ENCODE results near the gene SAMMSON. TPM values are rescaled to one million over a fixed set of nuclear protein-coding genes. Genes with fewer than 3 reads are reported as not detected.

Gene SAMMSON
- total RNA-seq, 1 donor from 2014 or later: not detected

GRCh38 chr3:70069557-70069956 lies 70.0 kb downstream of the SAMMSON start:
- Mint-ChIP-seq H3K36me3 (no peaks in the 10 kb centered on the region), H3K4me3 (no peak overlapping the region), H3K4me1 (ENCODE audit: unreplicated experiment) (peaks cover 23% of the 10 kb centered on the region), H3K27ac (no peak overlapping the region), H3K9me3 (no peaks in the 10 kb centered on the region), H3K27me3 (peaks cover 37% of the 10 kb centered on the region)
- TF ChIP-seq CTCF (conservative IDR thresholded peaks at IDR 0.05): no peak
- DNase-seq (ENCODE audit: extremely low spot score, unreplicated experiment): no peak

GRCh38 chr3:70071138-70071537 lies 71.6 kb downstream of the SAMMSON start:
- no peak overlapping the region for H3K27ac Mint-ChIP-seq
- DNase-seq (ENCODE audit: extremely low spot score, unreplicated experiment): no peak
- H3K4me3 Mint-ChIP-seq: no peak overlapping the region
- TF ChIP-seq CTCF (conservative IDR thresholded peaks at IDR 0.05): no peak
- H3K4me1 Mint-ChIP-seq (ENCODE audit: unreplicated experiment): peaks cover 19% of the 10 kb centered on the region
- H3K27me3 Mint-ChIP-seq: peaks cover 47% of the 10 kb centered on the region
- H3K9me3 Mint-ChIP-seq: no peaks in the 10 kb centered on the region
- no peaks in the 10 kb centered on the region for H3K36me3 Mint-ChIP-seq

DNA sequence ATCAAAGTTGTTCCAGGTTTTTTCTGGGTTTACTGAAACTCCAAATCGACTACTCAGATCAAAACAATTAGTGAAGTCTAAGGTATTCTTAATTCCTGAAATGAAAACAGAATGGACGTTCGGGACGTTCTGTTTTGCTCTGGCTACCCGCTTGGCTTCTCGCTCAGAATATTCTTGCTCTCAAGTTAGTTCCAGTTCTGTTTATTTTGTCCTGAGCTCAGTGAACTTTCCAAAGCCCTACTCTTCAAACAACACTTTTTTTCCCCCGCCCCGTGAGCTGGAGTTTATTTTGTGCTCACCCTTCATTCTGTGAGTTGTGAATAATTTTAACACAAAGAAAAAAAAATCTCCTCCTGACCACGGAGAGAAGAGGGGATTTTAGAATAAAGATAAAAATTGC lies 72.6 kb downstream of the SAMMSON start:
- peaks cover 47% of the 10 kb centered on the region for H3K27me3 Mint-ChIP-seq
- peaks cover 19% of the 10 kb centered on the region for H3K4me1 Mint-ChIP-seq (ENCODE audit: unreplicated experiment)
- no peak for TF ChIP-seq CTCF (conservative IDR thresholded peaks at IDR 0.05)
- H3K36me3 Mint-ChIP-seq: no peaks in the 10 kb centered on the region
- H3K4me3 Mint-ChIP-seq: peak overlapping the region; percentile 77
- peak overlapping the region; percentile 21 for H3K27ac Mint-ChIP-seq
- no peaks in the 10 kb centered on the region for H3K9me3 Mint-ChIP-seq
- DNase-seq (ENCODE audit: extremely low spot score, unreplicated experiment): no peak

DNA sequence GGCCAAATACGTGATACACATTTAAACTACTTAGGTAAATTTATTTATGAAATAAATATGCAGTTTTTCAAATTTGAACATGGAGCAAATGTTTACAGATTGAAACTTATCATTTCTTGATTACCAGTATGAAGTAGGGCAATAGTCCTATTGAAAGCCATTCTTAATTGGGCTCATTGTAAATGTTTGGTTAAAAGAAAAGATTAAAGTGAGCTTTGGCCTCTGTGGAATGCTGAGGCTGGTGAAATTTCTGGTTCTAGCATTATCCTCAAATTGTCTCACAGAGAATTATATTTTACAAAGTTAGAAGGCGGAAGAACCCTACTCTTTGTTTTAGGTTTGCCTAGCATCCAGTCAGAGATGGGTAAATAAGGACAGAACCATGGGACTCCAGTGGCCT lies 73.2 kb downstream of the SAMMSON start:
- Mint-ChIP-seq H3K4me1 (ENCODE audit: unreplicated experiment) (peaks cover 19% of the 10 kb centered on the region), H3K27ac (no peak overlapping the region), H3K36me3 (no peaks in the 10 kb centered on the region), H3K27me3 (peaks cover 46% of the 10 kb centered on the region), H3K9me3 (no peaks in the 10 kb centered on the region), H3K4me3 (no peak overlapping the region)
- no peak for TF ChIP-seq CTCF (conservative IDR thresholded peaks at IDR 0.05)
- DNase-seq (ENCODE audit: extremely low spot score, unreplicated experiment): no peak

DNA sequence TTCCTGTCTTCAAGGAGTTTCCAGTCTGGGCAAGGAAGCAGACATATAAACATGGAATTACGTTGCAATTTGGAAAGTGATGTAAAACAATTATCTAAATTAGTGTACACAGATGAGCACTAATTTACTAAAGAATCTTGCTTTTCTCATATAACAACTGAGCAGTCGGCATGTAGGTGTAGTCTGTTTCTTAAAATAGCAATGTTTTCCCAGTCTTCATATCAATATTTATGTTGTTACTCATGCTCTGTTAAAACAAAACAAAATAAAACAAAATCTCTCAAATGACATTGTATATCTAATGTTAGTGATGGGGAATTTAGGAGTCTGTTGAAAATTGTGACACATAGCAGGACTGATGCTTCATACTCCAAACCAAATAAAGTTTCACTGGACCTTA lies 75.6 kb downstream of the SAMMSON start:
- Mint-ChIP-seq H3K9me3 (no peaks in the 10 kb centered on the region), H3K36me3 (no peaks in the 10 kb centered on the region), H3K27me3 (peaks cover 28% of the 10 kb centered on the region), H3K27ac (no peak overlapping the region), H3K4me3 (no peak overlapping the region), H3K4me1 (ENCODE audit: unreplicated experiment) (peaks cover 14% of the 10 kb centered on the region)
- TF ChIP-seq CTCF (conservative IDR thresholded peaks at IDR 0.05): no peak
- no peak for DNase-seq (ENCODE audit: extremely low spot score, unreplicated experiment)

GRCh38 chr3:70076396-70076795 lies 76.9 kb downstream of the SAMMSON start:
- no peak for DNase-seq (ENCODE audit: extremely low spot score, unreplicated experiment)
- no peak for TF ChIP-seq CTCF (conservative IDR thresholded peaks at IDR 0.05)
- Mint-ChIP-seq H3K27ac (no peak overlapping the region), H3K4me1 (ENCODE audit: unreplicated experiment) (peaks cover 9% of the 10 kb centered on the region), H3K27me3 (peaks cover 19% of the 10 kb centered on the region), H3K36me3 (no peaks in the 10 kb centered on the region), H3K4me3 (no peak overlapping the region), H3K9me3 (no peaks in the 10 kb centered on the region)

All from type B pancreatic cell (in vitro differentiated cells).